HG02884 (cell line): ENCODE measurements around the gene CUBN.
"Not testable (repeated sequence)": the region's sequence is repeated elsewhere in the genome, so short reads cannot be mapped to it uniquely, and the experiment has no call there.

Experiments used
- ATAC-seq: cut with Tn5 transposase; IDR thresholded peaks from one replicate; pipeline ENCODE4 v1.9.1; 2021; ENCODE audit warnings: mild to moderate bottlenecking, moderate library complexity; ENCODE audit not compliant: unreplicated experiment

The CUBN gene

DNA sequence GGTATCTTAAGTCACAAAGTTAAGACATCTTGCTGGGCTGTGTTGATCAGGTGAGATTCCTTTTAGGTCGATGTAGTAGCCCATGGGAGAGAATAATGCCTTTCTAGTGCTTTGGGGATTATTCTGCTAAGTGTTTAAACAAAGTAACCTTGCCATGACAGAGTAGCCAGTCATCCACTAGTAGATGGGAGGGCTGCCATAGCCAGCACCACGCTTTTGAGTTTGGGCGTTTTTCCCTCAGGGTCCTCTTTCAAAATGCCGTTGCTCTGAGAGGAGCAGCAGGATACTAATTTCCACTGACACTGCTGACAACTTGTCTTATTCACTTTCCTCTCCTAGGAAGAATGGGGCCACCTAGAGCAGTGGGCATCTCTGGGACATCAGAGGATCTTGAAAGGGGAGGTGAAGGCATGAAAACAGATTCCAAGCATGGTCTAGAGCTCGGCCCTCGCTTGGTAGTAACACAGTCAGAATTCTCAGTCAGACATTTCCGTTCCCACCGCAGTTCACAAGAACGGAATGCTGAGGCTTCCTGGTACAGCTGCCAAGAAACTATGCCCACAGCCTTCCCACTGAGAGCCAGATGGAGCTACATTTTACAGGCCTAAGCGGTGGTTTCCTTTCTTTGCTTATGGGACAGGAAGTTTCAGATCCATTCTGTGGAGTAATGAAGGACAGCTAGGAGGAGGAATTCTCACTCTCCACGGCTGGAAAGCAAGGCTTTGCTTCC lies 297.1 kb downstream of the CUBN start:
- ATAC-seq = no peak

DNA sequence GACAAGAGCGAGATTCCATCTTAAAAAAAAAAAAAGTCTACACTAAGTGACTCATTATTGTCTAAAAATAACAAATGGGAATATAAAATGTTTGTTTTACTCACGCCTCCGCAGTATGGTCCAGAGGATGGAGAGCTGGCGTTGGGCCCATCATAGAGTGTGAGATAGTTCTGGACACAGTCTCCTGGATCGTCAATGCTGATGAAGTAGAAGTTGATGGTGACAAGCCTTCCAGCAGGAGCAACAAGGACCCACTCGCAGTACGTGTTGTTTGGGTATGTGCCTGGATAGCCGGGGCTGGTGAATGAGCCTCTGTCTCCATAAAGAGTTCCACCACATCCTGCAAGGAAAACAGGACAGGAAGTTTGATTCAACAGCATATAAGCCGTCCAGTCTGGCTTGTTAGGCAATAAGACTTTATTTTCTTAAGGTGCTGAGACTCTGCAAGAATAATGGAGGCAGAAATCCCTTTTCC lies 300.9 kb downstream of the CUBN start:
- ATAC-seq = no peak

- peak; percentile 82 for ATAC-seq
Observed at GRCh38 chr10:16828114-16828568, 301.5 kb downstream of the CUBN start.

GRCh38 chr10:16827474-16827873 lies 302.1 kb downstream of the CUBN start:
- not testable (repeated sequence) for ATAC-seq

DNA sequence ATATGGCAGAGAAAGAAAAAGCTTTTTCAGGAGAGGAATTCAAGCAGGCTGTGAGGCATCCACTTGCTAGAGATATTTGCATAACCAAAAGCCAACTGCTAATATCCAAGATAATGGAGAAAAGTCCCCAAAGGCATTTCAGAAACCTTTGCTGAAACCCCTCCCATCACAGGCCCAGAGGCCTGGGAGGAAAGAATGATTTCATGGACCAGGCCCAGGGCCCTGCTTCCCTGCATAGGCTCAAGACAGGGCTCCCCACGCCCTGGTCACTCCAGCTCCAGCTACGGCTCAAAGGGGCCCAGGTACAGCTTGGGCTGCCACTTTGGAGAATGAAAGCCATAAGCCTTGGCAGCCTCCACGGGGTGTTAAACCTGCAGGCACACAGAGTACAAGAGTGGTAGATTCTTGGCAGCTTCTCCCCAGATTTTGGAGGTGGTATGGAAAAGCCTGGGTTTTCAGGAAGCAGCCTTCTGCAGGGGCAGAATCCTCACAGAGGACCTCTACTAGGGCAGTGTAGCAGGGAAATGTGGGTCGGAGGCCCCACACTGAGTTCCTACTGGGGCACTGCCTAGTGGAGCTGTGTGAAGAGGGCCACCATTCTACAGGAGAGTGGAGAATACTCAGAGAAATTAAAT lies 306.8 kb downstream of the CUBN start:
- ATAC-seq = no peak

DNA sequence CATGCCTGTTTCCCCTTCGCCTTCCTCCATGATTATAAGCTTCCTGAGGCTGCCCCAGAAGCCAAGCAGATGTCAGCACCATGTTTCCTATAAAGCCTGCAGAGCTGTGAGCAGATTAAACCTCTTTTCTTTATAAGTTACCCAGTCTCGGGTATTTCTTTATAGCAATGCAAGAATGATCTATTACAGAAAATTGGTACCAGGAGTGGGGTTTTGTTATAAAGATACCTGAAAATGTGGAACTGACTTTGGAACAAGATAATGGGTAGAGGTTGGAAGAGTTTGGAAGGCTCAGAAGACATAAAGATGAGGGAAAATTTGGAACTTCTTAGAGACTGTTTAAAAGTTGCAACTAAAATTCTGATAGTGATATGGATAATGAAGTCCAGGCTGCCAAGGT lies 307.6 kb downstream of the CUBN start:
- no peak for ATAC-seq

GRCh38 chr10:16820421-16820820 lies 309.2 kb downstream of the CUBN start:
- ATAC-seq = no peak

GRCh38 chr10:16820018-16820417 lies 309.6 kb downstream of the CUBN start:
- no peak for ATAC-seq

DNA sequence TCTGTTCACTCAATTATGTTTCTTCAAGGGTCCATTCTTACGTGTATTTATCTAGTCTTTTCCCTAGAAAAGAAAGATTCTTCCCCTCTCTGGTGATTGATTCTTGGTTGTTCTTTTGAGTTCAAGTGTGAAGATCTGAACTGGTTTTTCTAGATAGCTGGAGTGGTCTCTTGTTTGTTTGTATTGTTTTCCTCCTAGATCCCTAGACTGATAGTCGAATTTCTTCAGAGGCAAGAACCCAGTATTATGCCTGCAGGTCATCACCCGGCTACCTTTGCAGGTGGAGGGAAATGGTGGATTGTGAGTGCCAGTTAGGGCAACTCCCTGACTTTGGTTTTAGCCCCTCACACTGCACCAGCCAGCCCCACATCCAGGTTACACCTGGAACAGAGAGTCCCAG lies 310.2 kb downstream of the CUBN start:
- no peak for ATAC-seq

GRCh38 chr10:16819026-16819425 lies 310.6 kb downstream of the CUBN start:
- no peak for ATAC-seq

DNA sequence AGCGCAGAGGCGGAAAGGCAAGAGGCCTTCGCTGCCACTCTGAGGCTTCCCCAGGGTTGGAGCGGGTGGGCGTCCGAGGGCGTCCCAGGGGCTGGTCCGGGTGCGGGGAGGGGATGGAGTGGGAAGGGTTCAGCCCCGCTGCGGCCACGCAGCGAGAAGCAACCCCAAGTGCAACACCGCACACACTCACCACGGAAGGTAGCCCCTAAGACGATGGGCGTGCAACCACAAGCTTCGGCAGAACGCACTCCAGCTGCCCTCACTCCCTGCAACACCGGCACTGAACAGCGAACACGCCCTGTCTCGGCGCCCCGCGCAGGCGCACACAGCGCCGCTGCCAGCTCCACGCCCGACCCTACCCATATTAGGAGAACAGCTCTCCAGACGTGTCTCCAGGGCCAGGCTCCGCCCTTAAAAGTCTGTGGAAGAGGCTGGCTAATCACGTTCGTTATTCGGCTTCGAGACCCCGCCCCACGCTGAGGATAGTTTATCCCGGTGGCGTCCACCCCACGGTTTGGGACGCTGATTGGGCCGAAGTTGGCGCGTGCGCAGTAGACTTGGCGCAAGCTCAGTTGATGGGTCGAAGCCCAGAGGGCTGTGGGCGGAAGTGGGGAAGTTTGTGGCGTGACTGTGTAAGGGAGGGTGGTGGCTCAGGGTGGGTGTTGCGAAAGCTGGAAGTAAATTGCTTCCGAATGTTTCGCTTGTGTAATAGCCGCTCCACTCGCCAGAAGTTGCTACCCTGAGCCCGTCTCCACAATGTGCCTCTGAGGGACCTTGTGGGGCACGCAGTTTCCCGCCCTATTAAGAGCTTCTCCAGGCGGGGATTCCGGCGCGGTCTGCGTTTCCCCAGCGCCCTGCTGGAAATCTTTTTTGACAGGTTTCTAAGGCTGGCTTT lies 312.2 kb downstream of the CUBN start, which contains the start of gene RSU1:
TSS of gene RSU1 (minus strand) at position 300 of the 895 bp plus-strand sequence. CDS start 343 bp downstream, outside the sequence.
- peak; percentile 98 for ATAC-seq

- ATAC-seq = no peak
Observed at GRCh38 chr10:16816830-16817124, 312.8 kb downstream of the CUBN start.

GRCh38 chr10:16816171-16816570 lies 313.4 kb downstream of the CUBN start:
- ATAC-seq = no peak

DNA sequence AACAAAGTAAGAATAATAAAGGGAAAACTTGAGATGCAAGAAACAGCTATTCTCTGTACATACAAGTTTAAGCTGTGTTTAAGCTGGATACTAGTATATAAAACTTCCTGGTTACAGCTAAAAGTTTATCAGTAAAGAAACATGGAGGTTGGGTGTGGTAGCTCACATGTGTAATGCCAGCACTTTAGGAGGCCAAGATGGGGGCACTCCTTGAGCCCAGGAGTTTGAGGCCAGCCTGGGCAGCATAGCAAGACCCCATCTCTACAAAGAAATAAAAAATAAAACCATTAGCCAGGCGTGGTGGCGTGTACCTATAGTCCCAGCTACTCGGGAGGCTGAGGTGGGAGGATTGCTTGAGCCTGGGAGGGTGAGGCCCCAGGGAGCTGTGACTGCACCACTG lies 315.6 kb downstream of the CUBN start:
- ATAC-seq = no peak

GRCh38 chr10:16812676-16813075 lies 316.9 kb downstream of the CUBN start:
- ATAC-seq = no peak

GRCh38 chr10:16811765-16812164 lies 317.8 kb downstream of the CUBN start:
- ATAC-seq = no peak

DNA sequence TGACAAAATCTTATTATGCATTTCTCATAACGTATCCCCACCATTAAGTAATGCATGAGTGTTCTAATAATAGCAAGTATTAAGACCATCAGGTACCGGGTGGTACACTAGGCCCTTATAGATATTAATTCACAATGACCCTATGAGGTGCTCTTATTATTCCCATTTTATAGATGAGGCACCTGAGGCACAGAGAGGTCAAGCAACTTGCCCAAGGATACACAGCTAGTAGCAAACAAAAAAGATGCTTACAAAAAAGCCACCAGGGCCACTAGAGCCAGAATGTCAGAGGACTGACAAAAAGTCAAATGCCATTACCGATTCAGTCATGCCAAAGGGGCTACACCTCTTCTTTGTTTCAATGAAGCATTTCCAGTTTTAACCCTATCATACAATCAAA lies 318.3 kb downstream of the CUBN start:
- ATAC-seq = no peak

- ATAC-seq = peak; percentile 94
Observed at GRCh38 chr10:16809074-16809718, 320.4 kb downstream of the CUBN start.

DNA sequence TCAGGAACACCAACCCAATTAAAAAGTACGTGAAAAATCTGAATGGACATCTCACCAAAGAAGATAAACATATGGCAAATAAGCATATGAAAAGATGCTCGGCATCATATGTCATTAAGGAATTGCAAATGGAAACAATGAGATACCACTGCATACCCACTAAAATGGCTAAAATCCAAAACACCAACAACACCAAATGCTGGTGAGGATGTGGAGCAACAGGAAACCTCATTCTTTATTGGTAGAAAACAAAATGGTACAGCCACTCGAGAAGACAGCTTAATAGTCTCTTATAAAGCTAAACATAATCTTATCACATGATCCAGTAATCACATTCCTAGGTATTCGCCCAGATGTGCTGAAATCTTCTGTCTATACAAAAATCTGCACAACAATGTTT lies 325.5 kb downstream of the CUBN start:
- no peak for ATAC-seq

DNA sequence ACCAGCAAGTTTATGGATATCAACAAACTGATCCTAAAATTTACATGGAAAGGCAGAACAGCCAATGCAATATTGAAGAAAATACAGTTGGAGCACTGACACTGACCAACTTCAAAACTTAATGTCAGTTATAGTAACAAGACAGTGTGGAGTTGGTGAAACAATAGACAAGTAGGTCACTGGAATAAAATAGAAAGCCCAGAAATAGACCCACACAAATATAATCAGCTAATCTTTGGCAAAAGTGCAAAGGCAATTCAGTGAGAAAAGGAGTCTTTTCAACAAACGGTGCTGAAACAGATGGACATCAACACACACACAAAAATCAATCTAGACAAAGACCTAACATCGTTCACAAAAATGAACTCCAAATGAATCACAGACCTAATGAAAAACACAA lies 326.1 kb downstream of the CUBN start:
- no peak for ATAC-seq

- ATAC-seq = peak; percentile 87
Observed at GRCh38 chr10:16799621-16800020, 330.0 kb downstream of the CUBN start.
